Measurements from ENCODE around the gene FUT2.

GRCh38 chr19:48685583-48685982, 10.2 kb upstream of the FUT2 start:
- TF ChIP-seq CTCF (IDR thresholded peaks at IDR 0.05) (no peak), POLR2A (IDR thresholded peaks at IDR 0.05) (no peak)
